ENCODE data around the gene MED31. TPM values are rescaled to one million over a fixed set of nuclear protein-coding genes. Genes with fewer than 3 reads are reported as not detected.

The MED31 gene
- total and polyA plus RNA-seq, 2 of the 13 experiments (the other 11 are each of a cell fraction or from before 2014, with no cell fraction given) = 19.0 to 20.9 TPM

- POLR2A ChIA-PET = interaction anchor here (1.2 to 5.0 kb wide), 6 partner anchors 9 to 358 kb away, joined by 3 to 119 read pairs (median 5); partner anchors contain the start of genes SLC13A5, SLC16A13 and TEKT1
- no TSS peak for BruUV-seq (replicated peaks)
- no peak overlapping the region for H3K27ac ChIP-seq (ENCODE audit: extremely low read length, insufficient read depth, low read length)
- no peaks in the 10 kb centered on the region for H3K9me3 ChIP-seq (ENCODE audit: low read length)
- H2AFZ ChIP-seq (ENCODE audit: low read length) = no peak overlapping the region
- DNase-seq (ENCODE audit: low spot score) (no peak), ATAC-seq (no peak), FAIRE-seq (no peak)
- H3K4me2 ChIP-seq (ENCODE audit: low read depth, low read length) = peak overlapping the region; percentile 89
- 79% methylated on average over 5 of the region's 7 CpGs for WGBS (ENCODE audit: low lambda C conversion rate)
- intact Hi-C loops (cut with micrococcal nuclease; ENCODE audit: unreplicated experiment) = no loop called here
- peaks cover 79% of the 10 kb centered on the region for H3K4me1 ChIP-seq (ENCODE audit: insufficient read depth, low read length)
- H3K4me3 ChIP-seq (replicated peaks in 1 of 3; ENCODE audit: insufficient read depth in 1 of 3, low read depth in 2 of 3, low read length in 3 of 3) = peak overlapping the region in 1 of 3 experiments; percentile 64; a peak in 1 of 6 replicates
- CTCF ChIA-PET (ENCODE audit: low intra/inter-chr PET ratio, low total read pairs) = no interaction called here
- no peaks in the 10 kb centered on the region for H4K20me1 ChIP-seq (ENCODE audit: insufficient read depth, low read length)
- H3K36me3 ChIP-seq (replicated peaks in 1 of 2; ENCODE audit: control insufficient read depth in 1 of 2, insufficient read depth in 2 of 2, low read length in 2 of 2) = no peaks in the 10 kb centered on the region
- TF ChIP-seq ZNF629 (CRISPR knock-in tag; conservative IDR thresholded peaks at IDR 0.05) (peak; percentile 49; the same call in 1 of the 2 replicates), XBP1 (CRISPR knock-in tag; IDR thresholded peaks at IDR 0.05) (no peak), EEA1 (CRISPR knock-in tag; IDR thresholded peaks at IDR 0.05; ENCODE audit: borderline replicate concordance) (no peak), ZNF564 (CRISPR knock-in tag; IDR thresholded peaks at IDR 0.05) (0 out of 2 replicates have a peak, but pooled peaks have one; percentile 17), ZNF280D (CRISPR knock-in tag; IDR thresholded peaks at IDR 0.05) (no peak), CHCHD3 (CRISPR knock-in tag; IDR thresholded peaks at IDR 0.05) (no peak), PHF21A (CRISPR knock-in tag; IDR thresholded peaks at IDR 0.05) (0 out of 2 replicates have a peak, but pooled peaks have one; percentile 21)
- H3K79me2 ChIP-seq (ENCODE audit: insufficient read depth, low read length) = no peaks in the 10 kb centered on the region
- H3K9ac ChIP-seq (ENCODE audit: insufficient read depth, low read depth, low read length) = no peak overlapping the region
- H3K27me3 ChIP-seq (ENCODE audit: control insufficient read depth in 1 of 2, insufficient read depth in 2 of 2, low read length in 2 of 2) = no peaks in the 10 kb centered on the region; a peak in 1 of 5 replicates
- in situ Hi-C loops (cut with HindIII; ENCODE audit: extremely low pct_ligation_motif_present, low pct_unique_long_range_greater_than_20kb) = no loop called here
These were observed 26.5 kb upstream of the MED31 start for GRCh38 chr17:6677946-6678345.

Data from HepG2 (cell line).